Astrocyte of the hippocampus (primary cell): ENCODE data around the gene RAD51B.

Experiments
- DNase-seq: peaks from one replicate; pipeline ENCODE4 v3.0.0; 2011; ENCODE audit warnings: low read depth, low spot score

Gene RAD51B

DNA sequence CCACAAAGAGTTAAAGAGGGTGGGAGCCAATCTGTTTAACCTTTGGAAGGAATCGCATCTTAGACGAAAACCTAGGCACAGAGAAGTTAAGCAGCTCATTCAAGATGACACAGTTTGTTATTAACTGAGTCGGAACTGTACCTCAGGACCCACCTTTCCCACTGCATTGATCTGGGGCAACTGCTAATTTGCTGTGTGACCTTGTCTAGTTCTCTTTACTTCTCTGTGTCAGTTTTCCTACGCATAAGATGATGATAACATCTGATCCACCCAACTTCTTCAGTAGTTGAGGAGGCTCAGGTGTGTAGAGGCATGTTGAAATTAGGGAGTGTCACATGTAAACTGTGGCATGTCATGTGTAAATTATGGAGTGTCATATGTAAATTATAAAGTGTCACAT, 787.1 kb downstream of the RAD51B start:
- DNase-seq, result no peak

DNA sequence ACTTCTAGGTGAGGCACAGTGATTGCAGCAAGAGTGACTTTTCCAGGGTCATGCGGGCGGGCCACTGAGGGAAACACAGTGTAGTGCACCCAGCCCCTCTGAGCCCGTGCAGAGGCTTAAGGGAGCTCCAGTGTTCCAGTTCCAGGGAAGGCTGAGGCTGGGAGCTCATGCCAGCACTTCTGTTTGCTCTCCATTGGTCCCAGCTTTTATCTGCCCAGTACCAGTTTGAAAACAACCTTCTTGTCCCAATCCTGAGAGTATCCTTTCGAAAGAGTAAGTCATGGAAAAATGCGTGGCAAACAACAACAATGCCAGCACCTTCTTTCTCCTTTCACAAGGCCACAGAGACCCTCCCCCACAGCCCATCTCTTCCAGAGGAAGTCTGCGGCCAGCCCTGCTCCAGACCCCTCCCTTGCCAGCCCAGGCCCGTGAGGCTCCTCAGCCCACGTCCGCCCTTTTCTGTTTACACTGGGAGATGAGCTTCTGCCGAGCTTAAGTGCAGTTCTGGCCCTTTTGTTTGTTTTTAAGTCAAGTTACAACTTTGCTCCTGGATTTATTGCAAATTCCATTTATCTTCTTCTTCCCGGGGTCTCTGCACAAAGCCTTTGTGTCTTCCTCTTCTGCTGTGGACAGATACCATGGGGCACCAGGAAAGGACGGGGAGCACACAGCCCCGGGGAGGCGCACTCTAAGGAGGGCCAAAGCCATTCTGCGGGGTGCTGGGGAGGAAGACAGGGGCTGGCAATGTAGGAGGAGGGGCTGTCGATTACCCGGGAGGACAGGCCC, 787.7 kb downstream of the RAD51B start:
- no peak for DNase-seq

DNA sequence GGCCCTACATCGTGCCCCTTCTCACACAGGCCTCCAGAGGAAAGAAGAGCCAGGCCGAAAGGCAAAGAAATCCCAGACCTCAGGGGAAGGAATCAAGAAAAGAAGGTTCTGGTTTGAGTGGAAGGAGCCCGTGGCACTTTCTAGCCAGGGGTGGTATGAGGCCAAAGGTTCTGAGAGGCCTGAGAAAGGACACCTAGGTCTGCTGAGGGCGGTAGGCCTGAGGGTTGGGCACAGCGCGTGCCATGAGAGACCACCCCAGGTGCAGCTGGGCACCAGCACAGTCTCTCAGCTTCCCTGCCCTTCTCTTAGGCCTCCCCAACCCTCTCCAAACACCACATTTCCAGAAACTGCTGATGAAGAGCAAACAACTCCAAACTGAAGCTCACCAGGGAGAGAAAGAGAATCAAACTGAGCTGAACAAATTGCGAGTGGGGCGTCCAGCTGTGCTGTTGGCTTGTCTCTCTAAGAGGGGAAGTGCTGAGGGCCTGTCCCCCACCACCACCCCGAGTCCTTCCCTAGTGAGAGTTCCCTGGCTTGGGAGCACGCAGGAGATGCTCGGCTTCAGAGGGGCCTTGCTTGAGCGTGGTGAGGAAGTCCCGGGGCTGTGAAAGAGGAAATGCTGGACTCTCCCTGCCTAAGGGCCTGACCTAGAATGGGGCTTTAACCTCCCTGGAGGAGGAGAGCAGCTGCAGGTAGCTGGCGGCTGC, 788.4 kb downstream of the RAD51B start:
- no peak for DNase-seq

DNA sequence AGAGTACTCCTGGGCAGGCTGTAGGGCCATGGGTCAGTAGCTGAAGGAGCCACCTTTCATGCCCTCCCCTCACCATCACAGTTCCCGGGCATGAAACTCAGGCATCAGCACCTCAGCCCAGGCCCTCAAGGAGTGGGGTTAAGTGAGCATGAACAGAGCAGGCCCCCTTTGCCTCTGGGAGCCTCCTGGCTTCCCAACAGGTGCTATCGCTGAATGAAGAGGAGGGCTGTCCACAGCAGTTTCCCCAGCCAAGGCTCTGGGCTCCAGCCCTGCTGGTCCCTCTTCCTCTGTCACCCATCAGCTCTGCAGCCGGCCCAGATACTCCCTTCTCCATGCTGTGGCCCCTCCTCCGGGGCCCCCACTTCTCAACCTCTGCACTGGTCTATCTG, 789.0 kb downstream of the RAD51B start:
- DNase-seq, result no peak

DNA sequence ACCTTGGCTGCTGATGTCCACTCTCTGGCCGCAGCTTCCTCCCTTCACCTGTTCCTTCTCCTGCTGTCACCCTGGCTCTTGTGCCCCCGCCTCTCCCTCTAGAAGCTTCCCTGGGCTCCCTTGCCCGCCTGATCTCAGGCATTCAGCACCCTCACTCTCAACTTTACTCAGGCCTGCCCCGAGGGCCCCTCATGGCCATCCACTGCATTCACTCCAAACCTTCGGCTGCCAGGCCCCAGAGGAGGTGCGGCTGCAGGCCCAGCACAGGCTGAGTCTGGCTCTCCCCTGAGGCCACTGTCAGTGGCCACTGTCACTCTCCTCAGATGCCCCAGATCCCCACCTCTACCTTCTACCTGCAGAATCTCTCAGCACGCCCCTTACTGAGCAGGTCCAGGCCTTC, 789.4 kb downstream of the RAD51B start:
- DNase-seq, result no peak

DNA sequence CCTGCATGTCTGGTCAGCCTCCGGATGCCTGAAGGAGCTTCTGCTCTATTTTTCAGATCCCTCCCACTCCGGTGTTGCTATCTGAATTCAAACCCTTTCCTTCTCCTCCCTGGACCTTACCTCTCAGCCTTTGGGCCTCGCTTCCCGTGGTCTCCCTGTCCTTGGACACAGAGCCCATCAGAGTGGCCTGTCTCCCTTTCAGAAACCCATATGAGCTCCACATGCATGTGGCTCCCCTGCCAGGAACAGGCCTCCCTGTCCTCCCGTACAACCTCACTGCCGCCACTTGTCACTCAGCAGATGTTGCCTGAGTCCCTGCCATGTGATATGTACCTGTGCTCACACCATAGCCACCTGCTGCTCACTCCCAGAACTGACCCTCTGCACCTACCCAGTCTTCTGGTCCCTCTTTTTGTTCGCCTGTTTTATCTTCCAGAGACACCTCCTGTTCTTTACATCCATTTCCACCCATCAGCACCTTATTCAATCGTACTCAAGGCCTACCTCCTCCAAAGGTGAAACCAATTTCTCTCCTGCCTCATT, 790.7 kb downstream of the RAD51B start:
- DNase-seq, result no peak

DNA sequence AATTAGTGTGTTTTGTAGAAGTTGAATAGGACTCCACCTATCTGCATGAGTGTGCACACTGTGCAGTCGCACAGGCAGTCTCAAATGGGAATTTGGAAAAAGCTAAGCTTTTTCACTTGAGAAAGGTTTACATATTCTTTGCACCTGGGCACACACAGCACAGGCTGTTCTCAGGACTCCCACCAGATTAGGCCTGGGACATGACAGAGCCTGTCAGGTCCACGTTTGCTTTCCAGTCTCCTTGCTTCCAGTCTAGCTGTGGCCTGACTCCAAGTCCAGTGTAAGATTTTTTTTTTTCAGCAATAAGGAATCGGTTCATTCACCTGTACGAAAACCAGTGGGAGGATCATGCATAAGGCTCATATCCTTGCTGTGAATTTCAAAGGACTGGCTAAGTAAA, 792.0 kb downstream of the RAD51B start:
- no peak for DNase-seq

DNA sequence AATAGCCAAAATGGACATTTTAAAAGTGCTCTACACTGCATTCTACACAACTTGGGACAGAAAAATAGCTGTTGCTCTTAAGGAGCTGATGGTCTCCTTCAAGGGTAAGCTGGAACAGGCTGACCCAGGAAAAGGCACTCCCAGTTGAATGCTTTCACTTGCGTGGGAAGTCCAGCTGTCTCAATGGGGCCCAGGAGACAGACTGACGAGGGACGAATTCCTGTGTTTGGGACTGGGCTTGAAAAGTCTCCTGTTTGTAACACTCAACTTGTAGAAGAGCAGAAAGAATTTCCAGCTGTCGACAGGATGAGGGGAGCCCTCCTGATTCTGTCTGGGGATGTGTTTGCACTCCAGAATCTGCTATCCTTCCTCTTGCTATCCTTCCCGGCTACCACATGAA, 792.5 kb downstream of the RAD51B start:
- DNase-seq, result no peak

DNA sequence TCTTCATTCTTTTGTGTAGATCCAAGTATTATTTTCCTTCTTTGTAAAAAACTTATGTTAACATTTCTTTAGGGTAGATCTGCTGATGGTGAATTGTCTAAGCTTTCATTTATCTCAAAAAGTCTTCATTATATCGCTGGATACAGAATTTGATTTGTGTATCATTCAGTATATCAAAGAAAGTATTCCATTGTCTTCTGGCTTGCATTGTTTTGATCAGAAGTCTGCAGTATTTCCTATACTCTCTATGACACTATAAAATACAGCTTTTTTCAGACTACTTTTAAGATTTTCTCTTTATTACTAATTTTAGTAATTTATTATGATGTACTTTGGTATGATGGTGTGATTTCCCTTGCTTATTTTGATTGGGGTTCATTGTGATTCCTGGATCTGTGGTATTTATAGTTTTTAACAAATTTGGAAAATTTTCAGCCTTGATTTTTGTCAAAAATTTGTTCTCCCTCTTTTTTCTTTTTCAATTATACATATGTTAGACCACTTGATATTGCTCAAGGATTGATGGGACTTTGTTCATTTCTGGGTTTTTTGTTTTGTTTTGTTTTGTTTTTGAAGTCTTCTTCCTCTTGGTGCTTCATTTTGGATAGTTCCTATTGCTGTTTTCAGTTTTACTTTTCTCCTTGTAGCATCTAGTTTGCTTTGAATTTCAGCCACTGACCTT, 796.8 kb downstream of the RAD51B start:
- no peak for DNase-seq

DNA sequence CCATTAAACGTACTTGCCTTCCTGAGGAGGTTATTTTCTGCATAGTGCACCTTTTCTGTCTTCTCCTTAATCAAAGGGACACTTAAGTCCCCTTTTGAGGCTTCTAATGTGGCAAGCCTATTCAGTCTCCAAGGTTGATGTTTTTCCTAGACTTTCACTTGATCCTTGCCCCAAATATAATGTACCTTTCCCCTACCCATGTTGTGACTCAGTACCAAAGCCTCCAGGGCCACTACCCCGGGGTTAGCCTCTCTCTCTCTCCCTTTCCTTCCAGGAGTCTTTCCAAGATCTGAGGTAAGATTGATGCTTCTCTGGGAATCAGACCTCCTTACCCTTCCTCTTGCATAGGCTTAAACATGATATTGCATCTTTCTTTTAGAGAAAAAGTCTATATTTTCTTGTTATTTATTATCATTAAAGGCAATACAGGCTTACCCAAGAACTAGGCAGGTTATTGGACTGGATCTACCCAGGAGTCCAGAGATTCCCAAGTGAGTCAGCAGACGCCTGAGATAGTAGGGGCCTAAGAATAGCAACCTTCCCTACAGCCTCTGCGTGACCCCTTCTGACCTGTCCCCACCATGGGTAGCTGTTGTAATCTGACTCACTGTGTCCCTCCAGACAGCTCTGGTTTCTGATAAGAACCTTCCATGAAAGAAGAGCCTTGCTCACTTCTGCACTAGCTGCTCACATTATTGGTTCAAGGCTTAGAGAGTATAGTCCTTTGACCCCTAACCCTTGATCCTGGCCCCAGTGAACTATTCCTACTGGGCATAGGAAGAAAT, 800.4 kb downstream of the RAD51B start:
- no peak for DNase-seq

DNA sequence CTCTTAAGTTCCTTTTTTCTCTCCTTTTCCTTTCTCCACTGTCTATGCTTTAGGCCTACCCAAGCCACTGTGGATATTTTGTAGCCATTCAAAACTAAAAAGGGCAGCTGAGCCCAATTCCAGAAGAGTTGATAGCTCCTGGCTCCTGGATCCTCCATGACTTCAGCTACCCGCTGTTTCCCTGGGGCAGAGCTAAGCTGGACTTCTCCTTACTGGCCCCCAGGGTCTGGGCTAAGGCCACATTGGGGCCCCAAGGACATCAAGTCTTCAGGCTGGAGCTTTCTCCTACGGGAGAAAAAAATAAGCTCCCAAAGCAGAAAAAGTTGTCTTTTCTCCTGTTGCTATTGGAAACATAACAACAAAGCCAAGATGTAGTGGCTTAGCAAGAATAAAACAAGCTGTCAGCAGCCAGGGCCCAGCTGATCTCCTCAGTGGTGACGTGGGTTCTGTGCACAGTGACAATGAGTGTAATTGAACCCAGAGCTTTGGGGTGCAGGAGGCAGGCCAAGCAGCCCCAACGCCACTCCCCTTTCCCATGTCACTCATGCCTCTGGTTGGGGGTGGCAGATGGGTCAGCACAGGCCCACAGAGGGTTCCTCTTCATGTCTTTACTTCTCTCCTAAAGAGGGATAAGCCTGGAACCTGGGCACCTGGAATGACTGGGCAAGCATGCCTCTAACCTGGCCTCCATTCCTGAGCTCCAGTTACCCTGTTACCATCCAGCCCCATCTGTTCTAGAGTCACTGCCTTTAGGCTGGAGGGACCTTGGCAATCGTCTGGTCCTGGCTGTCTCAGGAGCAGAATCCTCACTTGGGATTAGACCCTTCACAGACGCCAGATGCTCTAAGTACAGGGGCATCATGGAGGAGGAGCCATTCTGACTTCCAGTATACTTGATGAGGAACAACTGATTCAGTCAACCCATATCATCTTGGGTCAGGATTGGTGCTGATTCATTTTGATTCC, 802.1 kb downstream of the RAD51B start:
- peak; percentile 67 for DNase-seq

DNA sequence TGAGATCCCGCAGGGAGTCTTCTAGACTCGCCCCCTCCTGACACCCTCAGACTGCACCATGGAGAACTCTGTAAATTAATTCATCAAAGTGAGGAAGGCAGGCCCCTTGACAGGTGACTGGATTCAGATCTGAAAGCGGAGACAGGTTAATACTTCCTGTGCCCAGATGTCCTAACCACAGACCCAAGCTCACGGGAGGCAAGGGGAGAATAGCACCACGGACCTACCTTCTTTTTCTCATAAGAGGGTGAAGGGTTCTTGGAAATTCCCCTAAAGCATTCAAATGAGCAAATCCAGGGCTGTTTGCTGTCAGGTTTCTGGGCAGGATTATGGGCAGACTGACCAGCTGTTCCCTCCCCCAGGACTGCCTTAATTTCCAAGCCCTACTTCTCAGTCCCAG, 803.3 kb downstream of the RAD51B start:
- no peak for DNase-seq

DNA sequence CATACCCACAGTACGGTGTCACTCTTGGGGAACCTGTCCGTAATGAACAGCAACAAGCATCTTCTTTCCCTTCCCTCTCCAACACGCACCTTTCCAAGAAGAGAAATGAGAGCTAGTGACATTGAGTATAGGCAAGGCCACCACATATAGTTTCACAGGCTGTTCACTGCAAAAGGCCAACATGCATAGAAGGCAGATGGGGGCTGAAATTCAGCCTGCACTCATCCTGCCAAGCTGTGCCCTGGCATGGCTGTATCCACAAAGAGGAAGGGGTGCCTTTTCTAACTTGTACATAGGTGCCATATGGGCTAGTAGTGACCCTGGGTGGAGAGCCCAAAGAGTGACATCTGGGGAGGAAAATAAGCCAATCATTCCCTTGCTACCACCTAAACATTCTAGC, 803.7 kb downstream of the RAD51B start:
- no peak for DNase-seq

DNA sequence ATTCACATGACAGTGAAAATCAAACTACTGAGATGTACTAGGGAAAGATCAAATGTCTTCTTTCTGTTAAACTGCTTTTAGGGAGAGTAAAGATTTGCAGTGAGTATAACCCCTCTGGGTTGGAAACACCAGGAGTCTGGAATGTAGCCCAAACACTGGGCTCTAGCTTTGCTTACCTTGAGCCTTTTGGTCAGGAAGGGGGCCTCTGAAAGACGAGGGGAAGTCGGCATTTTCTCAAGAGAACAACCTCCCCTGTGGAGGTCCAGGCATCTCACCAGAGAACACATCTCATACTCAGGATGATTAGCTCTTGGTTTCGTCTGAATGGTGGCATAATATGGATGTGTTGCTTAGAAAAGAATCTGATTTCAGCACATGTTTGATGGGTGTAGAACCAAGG, 804.2 kb downstream of the RAD51B start:
- DNase-seq, result no peak

DNA sequence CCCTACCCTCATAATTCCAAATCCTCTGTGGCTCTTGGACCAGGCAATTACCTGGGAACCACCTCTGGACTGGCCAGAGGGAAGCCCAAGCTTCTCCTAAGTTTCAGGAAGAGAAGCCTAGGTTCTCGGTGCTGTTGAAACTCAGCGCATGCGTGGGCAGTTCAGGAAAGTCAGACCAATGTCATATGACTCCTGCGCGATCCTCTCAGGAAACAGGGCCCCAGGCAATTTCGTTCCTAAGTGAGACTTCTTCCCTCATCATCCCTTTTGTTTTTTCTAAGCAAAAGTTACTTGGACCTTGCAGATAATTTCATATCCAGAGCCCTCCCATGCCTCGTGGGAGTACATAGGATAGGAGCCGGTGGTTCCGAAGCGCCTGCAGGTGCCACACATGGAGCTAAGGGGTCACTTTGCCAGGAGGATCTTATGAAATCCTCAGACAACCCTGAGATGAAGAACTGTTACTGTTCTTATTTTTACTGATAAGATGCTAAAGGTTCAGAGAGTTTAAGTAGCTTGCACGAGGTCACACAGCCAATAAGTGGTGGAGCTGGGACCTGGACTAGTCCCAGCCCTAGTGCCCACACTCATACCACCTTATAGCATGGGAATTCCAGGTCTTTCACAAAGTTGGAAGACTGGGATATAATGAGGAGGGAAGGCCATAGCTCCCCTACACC, 805.1 kb downstream of the RAD51B start:
- DNase-seq, result no peak

DNA sequence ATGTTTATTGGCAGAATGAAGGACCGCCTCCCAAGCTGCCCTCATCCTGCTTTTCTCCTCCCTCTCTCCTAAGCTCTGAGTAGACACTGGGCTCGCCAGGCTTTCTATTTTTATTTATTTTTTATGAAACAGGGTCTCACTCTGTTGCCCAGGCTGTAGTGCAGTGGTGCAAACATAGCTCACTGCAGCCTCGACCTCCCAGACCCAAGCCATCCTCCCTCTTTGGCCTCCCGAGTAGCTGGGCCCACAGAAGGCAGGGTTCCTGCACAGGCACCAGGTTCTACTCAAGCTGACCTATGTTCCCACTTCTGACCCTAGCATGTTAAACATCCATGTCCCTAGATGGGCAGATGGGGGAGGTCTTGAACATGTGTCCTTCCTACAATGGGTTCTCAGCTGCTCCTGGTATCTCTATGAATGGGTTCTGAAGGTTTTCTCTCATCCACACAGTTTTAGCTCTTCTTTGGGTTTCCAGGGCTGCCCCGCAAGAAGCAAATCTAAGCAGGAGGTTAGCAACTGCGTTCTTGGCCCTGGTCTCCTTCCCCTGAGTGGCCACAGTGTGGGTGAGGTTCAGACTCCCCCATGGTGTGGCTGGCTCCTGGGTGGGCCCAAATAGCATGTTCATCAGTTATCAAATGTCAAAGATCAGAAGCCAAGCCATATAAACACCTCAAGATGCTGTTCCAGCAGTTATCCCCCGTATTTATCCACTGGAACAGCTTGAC, 805.9 kb downstream of the RAD51B start:
- no peak for DNase-seq

DNA sequence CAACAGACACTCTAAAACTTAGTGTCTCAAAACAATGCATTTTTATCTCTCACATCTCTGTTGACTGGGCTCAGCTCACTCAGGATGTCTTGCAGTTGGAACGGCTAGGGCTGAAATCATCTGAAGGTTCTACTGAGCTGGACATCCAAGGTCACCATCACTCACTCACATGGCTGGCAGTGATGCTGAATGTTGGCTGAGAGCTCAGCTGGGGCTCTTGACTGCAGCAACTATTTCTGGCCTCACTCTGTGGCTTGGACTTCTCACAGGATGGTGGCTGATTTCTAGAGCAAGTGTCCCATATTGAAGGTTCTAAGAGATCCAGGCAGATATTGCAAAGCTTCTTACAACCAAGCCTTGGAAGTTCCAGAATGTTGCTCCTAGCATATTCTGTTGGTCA, 806.8 kb downstream of the RAD51B start:
- no peak for DNase-seq

DNA sequence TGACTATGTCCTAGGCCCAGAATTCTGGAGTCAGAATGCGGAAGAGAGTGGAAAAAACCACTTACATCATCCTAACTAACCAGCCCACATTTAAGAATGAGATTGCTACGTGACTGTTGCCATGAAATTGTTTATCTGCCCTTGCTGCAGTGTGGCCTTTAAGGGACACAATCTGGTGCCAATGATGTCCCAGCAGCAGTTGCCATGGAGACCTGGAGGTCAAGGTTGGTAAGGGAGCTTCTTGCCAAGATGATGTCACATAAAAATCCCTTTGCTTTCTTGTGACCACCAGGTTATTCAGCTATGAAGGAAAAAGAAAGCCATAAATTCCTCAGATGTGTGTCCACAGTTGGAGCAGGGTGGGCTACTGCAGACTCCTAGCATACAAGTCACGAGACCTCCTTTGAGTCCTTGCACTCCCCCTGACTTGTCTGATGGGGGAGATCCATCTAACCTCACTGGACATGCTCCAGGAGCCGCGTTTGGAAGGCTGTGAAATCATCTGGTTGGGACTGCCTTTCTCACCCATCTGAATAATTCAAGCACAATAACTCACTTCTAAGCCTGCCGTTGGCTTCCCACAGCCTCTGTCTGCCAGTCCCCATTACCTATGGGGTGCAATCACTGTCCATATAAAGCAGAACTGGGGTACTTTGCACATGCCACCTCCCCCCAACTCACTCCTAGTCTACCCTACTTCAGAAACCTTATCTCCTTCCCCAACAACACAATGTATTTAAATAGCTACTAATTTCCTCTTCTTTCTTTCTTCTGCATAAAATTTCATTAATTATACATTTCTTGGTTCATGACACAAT, 807.7 kb downstream of the RAD51B start:
- peak; percentile 90 for DNase-seq
